CD14-positive monocyte (primary cell): ENCODE results near the gene JMJD6. TPM values are rescaled to one million over a fixed set of nuclear protein-coding genes. Genes with fewer than 3 reads are reported as not detected.

Source experiments
- DNase-seq, 3 donors: peaks; one replicate each; pipeline ENCODE4 v3.0.0-alpha.2; 2011 to 2022
- H2AFZ ChIP-seq: 2 replicates; pipeline ENCODE4 v1.6.0; 2012; ENCODE audit warnings: mild to moderate bottlenecking, low read depth, low read length, inconsistent platforms; ENCODE audit not compliant: insufficient read depth, poor library complexity, severe bottlenecking
- H3K27ac ChIP-seq, 2 donors: 1 replicate in 1 of 2; 2 replicates in 1 of 2; pipeline ENCODE4 v1.5.1; 2012 to 2013; ENCODE audit warnings: low read length in 2 of 2, control low read depth in 1 of 2, inconsistent platforms in 1 of 2, low read depth in 1 of 2, mild to moderate bottlenecking in 1 of 2
- H3K27me3 ChIP-seq, 2 donors: one replicate each; pipeline versions ENCODE4 v1.6.0 to v1.6.1; 2011 to 2013; ENCODE audit warnings: low read length in 2 of 2; ENCODE audit not compliant: control insufficient read depth in 2 of 2, insufficient read depth in 2 of 2
- H3K36me3 ChIP-seq, 2 donors: replicated peaks in 1 of 2; 1 replicate in 1 of 2; 2 replicates in 1 of 2; pipeline versions ENCODE4 v1.5.1 to v1.6.1; 2012 to 2013; ENCODE audit warnings: low read length in 2 of 2, control low read depth in 1 of 2, inconsistent platforms in 1 of 2, mild to moderate bottlenecking in 1 of 2; ENCODE audit not compliant: insufficient read depth in 2 of 2, control insufficient read depth in 1 of 2
- H3K4me1 ChIP-seq, 2 donors: 1 replicate in 1 of 2; 2 replicates in 1 of 2; pipeline versions ENCODE4 v1.5.1 to v1.6.1; 2012 to 2013; ENCODE audit warnings: low read length in 2 of 2, control low read depth in 1 of 2, inconsistent platforms in 1 of 2, mild to moderate bottlenecking in 1 of 2, moderate library complexity in 1 of 2; ENCODE audit not compliant: insufficient read depth in 2 of 2, control insufficient read depth in 1 of 2
- H3K4me2 ChIP-seq: replicated peaks from 2 replicates; pipeline ENCODE3; 2012; ENCODE audit warnings: low read length, moderate library complexity, mild to moderate bottlenecking; ENCODE audit not compliant: poor library complexity, severe bottlenecking; ENCODE audit errors: extremely low read depth
- H3K4me3 ChIP-seq, 3 experiments: fragments of 200-600 bp in 1 of 3; sonication (generic) in 1 of 3; replicated peaks in 1 of 3; 1 replicate in 2 of 3; 2 replicates in 1 of 3; pipeline ENCODE4 v1.5.1; 2011 to 2013; ENCODE audit warnings: low read length in 3 of 3, mild to moderate bottlenecking in 3 of 3, control low read depth in 2 of 3, low read depth in 2 of 3, inconsistent platforms in 1 of 3, moderate library complexity in 1 of 3
- H3K79me2 ChIP-seq: 2 replicates; pipeline ENCODE4 v1.6.0; 2012; ENCODE audit warnings: mild to moderate bottlenecking, control low read depth, inconsistent platforms, low read length, moderate library complexity; ENCODE audit not compliant: insufficient read depth
- H3K9ac ChIP-seq: 2 replicates; pipeline ENCODE4 v1.6.0; 2017; ENCODE audit warnings: low read length, mild to moderate bottlenecking; ENCODE audit not compliant: insufficient read depth, poor library complexity, severe bottlenecking
- H3K9me3 ChIP-seq, 2 donors: replicated peaks in 1 of 2; 1 replicate in 1 of 2; 2 replicates in 1 of 2; pipeline versions ENCODE4 v1.5.1 to v1.6.1; 2012 to 2013; ENCODE audit warnings: low read length in 2 of 2, control low read depth in 1 of 2; ENCODE audit not compliant: control insufficient read depth in 1 of 2, insufficient read depth in 1 of 2
- H4K20me1 ChIP-seq: 2 replicates; pipeline ENCODE4 v1.6.0; 2012; ENCODE audit warnings: mild to moderate bottlenecking, low read length, control low read depth, moderate library complexity; ENCODE audit not compliant: insufficient read depth
- H3K27ac Mint-ChIP-seq, 7 donors: one replicate each; pipeline ENCODE4 v1.8.0; 2020; ENCODE audit warnings: mild to moderate bottlenecking in 7 of 7, mixed read lengths in 7 of 7, moderate library complexity in 6 of 7, inconsistent platforms in 2 of 7
- H3K27me3 Mint-ChIP-seq, 3 donors: one replicate each; pipeline ENCODE4 v1.8.0; 2021 to 2022; ENCODE audit warnings: low read depth in 3 of 3, mild to moderate bottlenecking in 3 of 3, mixed read lengths in 3 of 3, moderate library complexity in 3 of 3, inconsistent platforms in 1 of 3
- H3K36me3 Mint-ChIP-seq, 2 donors: one replicate each; pipeline ENCODE4 v1.8.0; 2020; ENCODE audit warnings: mixed read lengths in 2 of 2, inconsistent platforms in 1 of 2, mild to moderate bottlenecking in 1 of 2
- H3K4me1 Mint-ChIP-seq: one replicate; pipeline ENCODE4 v1.8.0; 2020; ENCODE audit warnings: mild to moderate bottlenecking, mixed read lengths
- H3K4me3 Mint-ChIP-seq, 2 donors: one replicate each; pipeline ENCODE4 v1.8.0; 2020; ENCODE audit warnings: mild to moderate bottlenecking in 2 of 2, mixed read lengths in 2 of 2, moderate library complexity in 1 of 2
- H3K9me3 Mint-ChIP-seq, 7 donors: one replicate each; pipeline ENCODE4 v1.8.0; 2020 to 2022; ENCODE audit warnings: mixed read lengths in 7 of 7, mild to moderate bottlenecking in 6 of 7, moderate library complexity in 6 of 7, inconsistent platforms in 2 of 7
- WGBS: methylation state at CpG from one replicate; pipeline ENCODE4 v1.1.5; 2013; ENCODE audit warnings: missing lambda C conversion rate; ENCODE audit not compliant: insufficient coverage; 5-methylcytosine and 5-hydroxymethylcytosine counted together
- intact Hi-C, 2 donors: fragments of 100-400 bp; cut with micrococcal nuclease; formaldehyde crosslinking; loops; one replicate each; pipeline versions ENCODE4 v1.15.0 to v1.15.1; 2023
- polyA plus RNA-seq, 3 donors: library from polyadenylated mRNA; depleted of rRNA in 1 of 3; unstranded in 2 of 3; stranded (reverse) in 1 of 3; fragments of 300-500 nt in 2 of 3; fragments of >200 nt in 1 of 3; fragmentation: Illumina TruSeq in 2 of 3; gene quantifications; 1 replicate in 2 of 3; 2 replicates in 1 of 3; pipeline ENCODE4 v1.2.3, GENCODE V29; 2012 to 2021
- TF ChIP-seq, protein P1 (sequence below): fragments of 200-600 bp; IDR thresholded peaks from one replicate; pipeline ENCODE4 v1.8.0; 2022; ENCODE audit warnings: antibody characterized with exemption, mild to moderate bottlenecking

Gene JMJD6
- polyA plus RNA-seq, 3 donors, result 24.6 to 75.0 (median 26.2) TPM

DNA sequence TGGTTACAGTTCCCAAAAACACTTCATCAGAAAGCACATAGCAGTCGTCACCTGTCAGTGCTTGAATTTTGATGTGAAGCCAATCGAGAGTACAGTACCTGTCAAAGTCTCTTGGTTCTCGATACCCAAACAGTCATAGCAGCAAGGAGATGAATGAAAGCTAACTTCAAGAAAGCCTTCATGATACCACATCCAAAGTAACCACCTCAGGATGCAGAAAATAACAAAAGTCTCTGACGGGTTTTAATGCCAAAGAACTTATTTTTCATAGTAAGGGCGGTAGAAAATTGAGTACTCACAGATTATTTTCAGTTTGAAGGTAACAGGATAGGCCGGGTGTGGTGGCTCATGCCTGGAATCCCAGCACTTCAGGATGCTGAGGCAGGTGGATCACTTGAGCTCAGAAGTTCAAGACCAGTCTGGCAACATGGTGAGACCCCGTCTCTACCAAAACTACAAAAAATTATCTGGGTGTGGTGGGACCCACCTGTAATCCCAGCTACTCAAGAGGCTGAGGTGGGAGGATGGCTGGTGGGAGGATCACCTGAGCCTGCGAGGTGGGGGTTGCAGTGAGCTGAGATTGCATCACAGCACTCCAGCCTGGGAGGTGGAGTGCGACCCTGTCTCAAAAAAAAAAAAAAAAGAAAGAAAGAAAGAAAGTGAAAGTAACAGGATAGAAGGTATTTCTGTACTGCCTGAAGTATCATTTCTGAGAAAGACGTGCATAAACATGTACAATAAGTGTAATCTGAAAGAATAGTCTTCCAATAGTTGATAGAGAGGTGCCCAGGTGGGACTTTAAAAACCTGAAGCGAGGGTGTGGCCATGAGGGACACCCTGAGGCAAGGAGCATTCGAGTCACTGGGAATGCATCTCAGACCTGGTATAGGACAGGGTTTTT, 26.9 kb upstream of the JMJD6 start:
- WGBS, result 87% methylated on average over 6 of the region's 12 CpGs
- H3K9me3 Mint-ChIP-seq, result peaks cover 0 to 10% (median 0%) of the 10 kb centered on the region in 7 donors

DNA sequence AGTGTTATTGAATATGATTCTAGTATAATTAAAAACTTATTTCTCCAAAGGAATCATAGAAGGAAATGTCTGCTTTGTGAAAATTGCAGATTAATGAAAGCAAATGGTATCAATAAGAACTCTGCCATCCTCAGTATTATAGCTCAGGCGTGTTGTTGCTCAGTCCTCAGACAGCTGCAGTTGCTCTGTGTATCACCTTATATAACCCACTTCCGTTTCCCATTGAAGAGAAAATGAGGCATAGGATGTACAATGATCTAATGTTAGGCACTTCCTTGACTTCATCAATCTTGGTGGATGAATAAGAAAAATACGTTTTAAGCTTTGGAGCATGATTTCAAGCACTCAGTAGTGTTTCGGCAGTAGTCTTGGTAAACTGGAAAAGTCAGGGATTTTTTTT, 25.6 kb upstream of the JMJD6 start:
- intact Hi-C loops, result no loop called here
- H3K9me3 ChIP-seq, result no peaks in the 10 kb centered on the region
- no peaks in the 10 kb centered on the region for H4K20me1 ChIP-seq
- no peak overlapping the region for H3K27ac ChIP-seq
- no peak overlapping the region for H3K4me3 ChIP-seq
- H3K9ac ChIP-seq, result no peak overlapping the region
- Mint-ChIP-seq H3K4me1 (peaks cover 4% of the 10 kb centered on the region), H3K4me3 (no peak overlapping the region), H3K9me3 (peaks cover 0 to 2% (median 0%) of the 10 kb centered on the region in 7 donors), H3K27ac (no peak overlapping the region), H3K36me3 (peaks cover 41 to 91% of the 10 kb centered on the region in 2 donors), H3K27me3 (no peaks in the 10 kb centered on the region)
- WGBS, result 100% methylated on average over 1 of the region's 4 CpGs
- no peaks in the 10 kb centered on the region for H3K79me2 ChIP-seq
- no peaks in the 10 kb centered on the region for H3K4me1 ChIP-seq
- H3K4me2 ChIP-seq, result no peak overlapping the region
- DNase-seq, result no peak
- no peak overlapping the region for H2AFZ ChIP-seq
- no peaks in the 10 kb centered on the region for H3K27me3 ChIP-seq
- TF ChIP-seq, protein P1, sequence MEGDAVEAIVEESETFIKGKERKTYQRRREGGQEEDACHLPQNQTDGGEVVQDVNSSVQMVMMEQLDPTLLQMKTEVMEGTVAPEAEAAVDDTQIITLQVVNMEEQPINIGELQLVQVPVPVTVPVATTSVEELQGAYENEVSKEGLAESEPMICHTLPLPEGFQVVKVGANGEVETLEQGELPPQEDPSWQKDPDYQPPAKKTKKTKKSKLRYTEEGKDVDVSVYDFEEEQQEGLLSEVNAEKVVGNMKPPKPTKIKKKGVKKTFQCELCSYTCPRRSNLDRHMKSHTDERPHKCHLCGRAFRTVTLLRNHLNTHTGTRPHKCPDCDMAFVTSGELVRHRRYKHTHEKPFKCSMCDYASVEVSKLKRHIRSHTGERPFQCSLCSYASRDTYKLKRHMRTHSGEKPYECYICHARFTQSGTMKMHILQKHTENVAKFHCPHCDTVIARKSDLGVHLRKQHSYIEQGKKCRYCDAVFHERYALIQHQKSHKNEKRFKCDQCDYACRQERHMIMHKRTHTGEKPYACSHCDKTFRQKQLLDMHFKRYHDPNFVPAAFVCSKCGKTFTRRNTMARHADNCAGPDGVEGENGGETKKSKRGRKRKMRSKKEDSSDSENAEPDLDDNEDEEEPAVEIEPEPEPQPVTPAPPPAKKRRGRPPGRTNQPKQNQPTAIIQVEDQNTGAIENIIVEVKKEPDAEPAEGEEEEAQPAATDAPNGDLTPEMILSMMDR, result no peak
- peaks cover 30 to 88% of the 10 kb centered on the region in 2 donors for H3K36me3 ChIP-seq

More for the DNA sequence above, 26.9 kb upstream of the JMJD6 start:
- H3K36me3 ChIP-seq, result peaks cover 34 to 88% of the 10 kb centered on the region in 2 donors
- no peak overlapping the region for H3K27ac ChIP-seq
- no peak overlapping the region for H3K4me2 ChIP-seq
- Mint-ChIP-seq H3K27ac (peak overlapping the region in 2 of 7 donors; percentile 50 to 69), H3K36me3 (peaks cover 48 to 89% of the 10 kb centered on the region in 2 donors), H3K4me1 (no peaks in the 10 kb centered on the region), H3K27me3 (no peaks in the 10 kb centered on the region), H3K4me3 (no peak overlapping the region)
- H2AFZ ChIP-seq, result no peak overlapping the region
- no peaks in the 10 kb centered on the region for H4K20me1 ChIP-seq
- no peaks in the 10 kb centered on the region for H3K79me2 ChIP-seq
- H3K9ac ChIP-seq, result no peak overlapping the region
- no peaks in the 10 kb centered on the region for H3K4me1 ChIP-seq
- no peaks in the 10 kb centered on the region for H3K27me3 ChIP-seq
- intact Hi-C loops, result no loop called here
- peaks cover 0 to 1% of the 10 kb centered on the region in 2 donors for H3K9me3 ChIP-seq
- DNase-seq, result no peak
- no peak overlapping the region for H3K4me3 ChIP-seq
- TF ChIP-seq, protein P1, result no peak
